HUDEP-2 (cell line): ENCODE data around the gene AP1M2.
"Not testable (repeated sequence)": the region's sequence is repeated elsewhere in the genome, so short reads cannot be mapped to it uniquely, and the experiment has no call there.

Experiments
- DNase-seq, 76 experiments: peaks; one replicate each; lab custom pipeline; 2025; ENCODE audit not compliant: unreplicated experiment in 76 of 76; lab: John Stamatoyannopoulos, UW

The AP1M2 gene

GRCh38 chr19:10602330-10603083, 15.4 kb upstream of the AP1M2 start:
- DNase-seq = peak in 74 of 76 experiments; percentile 46 to 96 (median 85)

- DNase-seq = peak in 1 of 76 experiments; percentile 42
These were observed 14.9 kb upstream of the AP1M2 start for GRCh38 chr19:10601999-10602329.

DNA sequence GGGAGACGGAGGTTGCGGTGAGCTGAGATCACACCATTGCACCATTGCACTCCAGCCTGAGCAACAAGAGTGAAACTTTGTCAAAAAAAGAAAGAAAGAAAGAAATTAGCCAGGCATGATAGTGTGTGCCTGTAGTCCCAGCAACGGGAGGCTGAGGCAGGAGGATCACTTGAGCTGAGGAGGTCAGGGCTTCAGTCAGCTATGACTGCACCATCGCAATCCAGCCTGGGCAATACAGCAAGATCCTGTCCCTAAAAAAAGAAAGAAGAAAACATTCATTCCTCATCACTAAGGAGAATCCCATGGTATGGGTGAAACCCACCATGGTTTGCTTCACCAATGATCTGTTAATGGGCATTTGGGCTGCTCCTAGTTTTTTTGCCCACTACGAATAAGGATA, 13.0 kb upstream of the AP1M2 start:
- no peak for DNase-seq

- DNase-seq = no peak
These were observed 6.9 kb upstream of the AP1M2 start for GRCh38 chr19:10593820-10594637.

DNA sequence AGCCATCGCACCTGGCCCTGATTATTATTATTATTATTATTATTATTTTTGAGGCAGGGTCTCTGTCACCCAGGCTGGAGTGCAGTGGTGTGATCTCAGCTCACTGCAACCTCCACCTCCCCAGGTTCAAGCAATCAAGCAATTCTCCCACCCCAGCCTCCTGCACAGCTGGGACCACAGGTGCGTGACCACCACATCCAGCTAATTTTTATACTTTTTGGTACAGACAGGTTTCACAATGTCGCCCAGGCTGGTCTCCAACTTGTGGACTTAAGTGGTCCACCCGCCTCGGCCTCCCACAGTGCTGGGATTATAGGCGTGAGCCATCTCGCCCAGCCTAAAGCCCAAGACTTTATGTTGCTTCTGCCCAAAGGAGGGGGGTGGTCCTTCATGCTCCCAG, 6.0 kb upstream of the AP1M2 start:
- DNase-seq = no peak

DNA sequence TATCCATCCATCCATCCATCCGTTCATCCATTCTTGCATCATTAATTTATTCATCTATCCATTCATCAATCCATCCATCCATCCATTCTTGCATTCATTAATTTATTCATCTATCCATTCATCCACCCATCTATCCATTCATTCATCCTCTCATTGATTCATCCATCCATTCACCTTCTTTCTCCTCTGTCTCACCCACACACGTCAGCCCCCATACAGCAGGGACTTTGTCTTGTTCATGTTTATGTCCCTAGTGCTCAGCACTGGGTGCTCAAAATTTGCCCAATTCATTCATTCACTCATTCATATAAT, 683 bp upstream of the AP1M2 start:
- DNase-seq = no peak

GRCh38 chr19:10586396-10586795, 716 bp downstream of the AP1M2 start:
- no peak for DNase-seq

DNA sequence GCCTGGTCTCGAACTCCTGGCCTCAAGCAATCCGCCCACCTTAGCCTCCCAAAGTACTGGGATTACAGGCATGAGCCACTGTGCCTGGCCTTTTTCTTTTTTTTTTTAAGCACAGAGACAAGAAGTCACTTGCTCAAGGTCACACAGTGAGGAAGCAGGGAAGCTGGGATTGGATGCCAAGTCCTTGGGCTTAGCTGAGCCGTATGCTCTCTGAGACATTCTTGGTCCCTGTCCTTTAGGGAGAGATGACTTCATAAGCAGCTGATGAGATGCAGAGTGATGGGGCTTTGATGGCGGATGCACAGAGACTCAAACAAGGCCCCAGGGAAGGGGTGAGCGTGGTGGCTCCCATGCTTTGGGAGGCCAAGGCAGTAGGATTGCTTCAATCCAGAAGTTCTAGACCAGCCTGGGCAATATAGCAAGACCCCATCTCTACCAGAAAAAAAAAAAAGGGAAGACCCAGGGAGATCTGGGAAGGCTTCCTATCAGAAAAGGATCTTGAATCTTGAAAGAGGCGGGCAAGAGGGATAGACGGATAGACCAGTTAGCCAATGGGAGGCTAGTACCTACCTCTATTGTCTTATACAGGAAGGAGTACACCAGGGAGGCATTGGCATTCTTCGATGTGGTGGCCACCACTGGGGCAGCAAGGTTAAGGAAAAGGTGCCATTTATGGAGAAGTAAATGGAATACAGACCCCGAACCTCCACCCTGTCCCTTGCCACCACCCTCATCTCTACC, 3.9 kb downstream of the AP1M2 start:
- no peak for DNase-seq

DNA sequence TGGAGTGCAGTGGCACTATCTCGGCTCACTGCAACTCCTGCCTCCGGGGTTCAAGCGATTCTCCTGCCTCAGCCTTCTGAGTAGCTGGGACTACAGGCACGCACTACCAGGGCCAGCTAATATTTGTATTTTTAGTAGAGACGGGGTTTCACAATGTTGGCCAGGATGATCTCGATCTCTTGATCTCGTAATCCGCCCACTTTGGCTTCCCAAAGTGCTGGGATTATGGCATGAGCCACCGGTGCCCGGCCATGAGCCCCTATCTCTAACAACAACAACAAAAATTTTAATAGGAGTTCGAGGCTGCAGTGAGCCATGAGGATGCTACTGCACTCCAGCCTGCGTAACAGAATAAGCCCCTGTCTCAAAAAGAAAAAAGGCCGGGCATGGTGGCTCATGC, 5.0 kb downstream of the AP1M2 start:
- no peak for DNase-seq

DNA sequence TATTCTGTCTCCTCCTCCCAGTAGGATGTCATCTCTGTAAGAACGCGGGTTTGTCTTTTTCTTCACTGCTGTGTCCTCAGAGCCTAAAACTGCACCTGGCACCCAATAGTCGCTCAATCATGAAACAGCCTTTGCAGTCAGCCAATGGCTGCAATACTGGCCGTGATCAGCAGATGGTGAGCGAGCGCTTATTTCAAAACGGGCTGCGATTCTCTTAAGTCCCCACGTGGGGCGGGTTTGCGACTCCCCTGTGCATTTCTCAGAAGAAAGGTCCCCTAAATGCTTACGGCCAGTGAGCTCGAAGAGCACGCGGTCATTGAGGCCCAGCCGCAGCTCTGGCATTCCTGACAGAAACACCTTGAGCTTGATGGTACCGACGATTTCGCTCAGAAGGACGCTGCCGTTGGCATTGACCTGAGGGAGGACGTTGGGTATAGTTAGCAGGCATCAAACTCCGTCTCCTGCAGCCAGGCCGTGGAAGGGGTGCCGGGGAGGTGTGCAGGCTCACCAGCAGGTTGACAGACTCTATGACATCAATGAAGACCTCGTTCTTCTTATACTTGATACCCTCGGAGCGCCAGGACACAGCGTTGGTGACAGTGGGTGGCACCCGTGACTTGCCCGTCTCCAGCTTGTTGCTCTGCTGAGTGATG, 6.0 kb downstream of the AP1M2 start:
- peak in 75 of 76 experiments; percentile 39 to 96 (median 86) for DNase-seq

DNA sequence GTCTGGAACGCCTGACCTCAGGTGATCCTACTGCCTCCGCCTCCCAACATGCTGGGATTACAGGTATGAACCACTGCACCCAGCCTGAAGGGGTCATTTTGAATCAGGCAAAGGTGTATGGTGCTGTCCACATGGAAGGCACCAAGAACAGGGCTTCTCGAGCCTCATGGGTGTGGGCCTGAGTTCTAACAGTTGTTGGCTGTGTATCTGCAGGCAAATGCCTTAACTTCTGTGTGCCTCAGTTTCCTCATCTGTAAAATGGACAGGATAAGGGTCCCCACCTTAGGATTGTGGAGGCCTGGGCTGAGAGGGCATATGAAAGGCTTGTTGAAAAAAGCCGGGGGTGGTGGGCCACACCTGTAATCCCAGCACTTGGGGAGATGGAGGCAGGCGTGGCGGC, 9.2 kb downstream of the AP1M2 start:
- DNase-seq = no peak

DNA sequence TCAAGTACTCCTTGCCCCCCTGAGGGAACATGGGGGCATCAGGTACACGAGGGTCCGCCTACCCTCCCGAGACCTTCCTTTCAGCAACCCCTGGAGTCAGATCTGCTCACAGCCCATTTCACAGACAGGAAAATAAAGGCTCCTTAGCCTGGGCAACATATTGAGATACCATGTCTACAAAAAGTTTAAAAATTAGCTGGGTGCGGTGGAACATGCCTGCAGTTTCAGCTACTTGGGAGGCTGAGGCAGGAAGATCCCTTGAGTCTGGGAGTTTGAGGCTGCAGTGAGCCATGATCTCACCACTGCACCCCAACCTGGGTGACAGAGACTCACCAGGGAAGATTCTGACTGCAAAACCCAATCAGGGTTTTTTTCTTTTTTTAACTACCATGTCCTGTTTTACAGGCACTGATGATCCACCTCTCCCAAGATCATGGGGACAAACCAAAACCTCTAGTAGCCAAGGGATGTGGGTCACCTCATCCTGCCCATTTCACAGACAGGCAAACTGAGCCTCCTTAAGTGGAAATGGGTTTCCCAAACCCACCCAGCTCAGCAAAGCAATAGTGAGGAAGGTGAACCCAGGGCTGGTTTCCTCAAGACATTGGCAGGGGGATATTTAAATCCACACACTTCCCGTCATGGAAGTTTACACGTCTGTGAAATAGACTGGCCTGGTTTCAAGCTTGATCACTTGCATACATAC, 11.9 kb downstream of the AP1M2 start:
- DNase-seq = no peak

- no peak for DNase-seq
These were observed 12.7 kb downstream of the AP1M2 start for GRCh38 chr19:10574462-10574861.

- not testable (repeated sequence) for DNase-seq
These were observed 13.3 kb downstream of the AP1M2 start for GRCh38 chr19:10573793-10574192.

GRCh38 chr19:10568826-10569651, 18.1 kb downstream of the AP1M2 start, which contains the start of gene CDKN2D:
TSS of gene CDKN2D (minus strand) at chr19:10568979. CDS start at chr19:10568653, 326 bp downstream.
- DNase-seq = peak; percentile 91 to 100 (median 100)

DNA sequence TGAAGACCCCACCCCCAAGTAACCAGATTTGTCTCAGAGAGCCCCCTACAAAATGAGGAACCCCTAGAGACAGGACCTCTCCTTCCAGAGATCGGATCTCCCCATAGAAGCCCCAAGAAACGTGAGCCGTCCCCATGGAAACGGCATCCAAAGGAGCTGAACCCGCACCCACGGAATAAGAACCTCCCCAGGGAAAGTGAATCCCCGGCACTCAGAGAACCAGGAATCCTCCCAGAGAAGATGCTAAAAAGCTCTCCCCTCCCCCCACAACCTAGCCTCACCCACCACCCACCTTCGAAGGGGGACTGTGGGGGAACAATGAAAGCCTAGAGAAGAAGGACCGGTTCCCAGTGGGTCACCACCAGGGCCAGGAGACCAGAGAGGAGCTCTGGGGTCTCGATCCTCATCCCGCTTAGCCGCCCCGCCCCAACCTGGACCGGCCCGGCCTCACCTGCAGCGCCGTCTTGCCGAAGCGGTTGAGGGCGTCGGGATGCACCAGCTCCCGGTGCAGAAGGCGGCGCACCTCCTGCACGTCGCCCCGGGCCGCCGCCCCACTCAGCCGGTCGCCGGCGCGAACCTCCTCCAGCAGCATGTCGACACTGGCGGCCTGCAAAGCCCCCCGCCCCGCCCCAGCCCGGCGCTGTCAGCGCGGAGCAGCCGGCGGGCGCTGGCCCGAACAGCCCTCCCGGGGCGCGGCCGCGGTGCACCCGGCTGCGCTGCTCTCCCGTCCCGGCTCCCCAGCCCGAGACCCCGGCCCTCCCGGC, 18.9 kb downstream of the AP1M2 start:
- DNase-seq = peak in 21 of 76 experiments; percentile 28 to 64 (median 50)

DNA sequence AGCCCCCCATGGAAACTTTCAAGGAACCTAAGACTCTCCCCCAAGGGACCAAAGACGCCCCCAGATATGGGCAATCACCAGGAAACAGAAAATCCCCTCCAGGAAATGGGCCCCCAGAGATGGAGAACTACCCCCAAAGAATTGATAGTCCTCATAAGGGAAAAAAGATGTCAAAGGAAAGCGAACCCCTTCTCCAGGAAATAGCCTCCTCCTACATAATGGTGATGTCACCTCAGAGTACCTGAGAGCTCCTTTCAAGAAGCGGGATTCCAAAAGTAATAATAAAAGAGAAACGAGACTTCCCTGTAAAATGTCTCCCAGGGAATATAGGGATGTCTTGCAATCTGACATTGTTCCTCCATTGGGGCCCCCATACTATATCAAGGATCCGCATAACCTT, 19.5 kb downstream of the AP1M2 start:
- no peak for DNase-seq

DNA sequence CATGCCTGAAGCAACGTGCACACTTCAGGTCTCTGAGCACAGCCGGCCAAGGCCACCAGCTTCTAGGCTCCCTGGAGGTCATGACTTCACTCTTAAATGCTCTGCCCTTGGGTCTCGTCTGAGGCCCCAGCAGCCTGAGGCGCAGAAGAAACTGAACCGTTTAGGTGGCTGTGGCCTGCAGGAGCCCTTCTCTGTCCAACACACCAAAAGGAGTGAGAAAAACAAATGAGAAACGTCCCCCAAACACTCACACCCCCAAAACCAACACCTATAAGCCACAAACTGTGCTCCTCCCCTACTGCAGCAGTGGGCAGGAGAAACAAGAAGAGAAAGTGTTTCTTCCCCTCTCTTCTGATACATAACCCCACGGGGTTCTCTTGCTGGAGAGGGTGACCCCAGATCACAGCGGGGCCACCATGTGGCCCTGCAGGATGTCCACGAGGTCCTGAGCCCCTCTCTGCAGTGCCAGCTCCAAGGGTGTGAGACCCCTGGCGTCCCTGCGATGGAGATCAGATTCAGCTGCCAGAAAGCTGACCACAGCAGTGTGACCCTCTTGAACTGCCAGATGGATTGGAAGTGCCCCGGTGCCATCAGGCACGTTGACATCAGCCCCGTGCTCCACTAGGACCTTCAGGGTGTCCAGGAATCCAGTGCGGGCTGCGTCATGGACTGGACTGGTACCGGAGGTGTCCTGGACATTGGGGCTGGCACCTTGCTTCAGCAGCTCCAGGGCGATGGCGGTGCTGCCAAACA, 20.3 kb downstream of the AP1M2 start:
- peak in 17 of 76 experiments; percentile 14 to 34 (median 20) for DNase-seq
